Subcutaneous adipose tissue (tissue), 4 donors: ENCODE measurements around the gene HOXB5. TPM values are rescaled to one million over a fixed set of nuclear protein-coding genes. Genes with fewer than 3 reads are reported as not detected.

ENCODE experiments used
- CTCF ChIP-seq: fragments of 450-650 bp; IDR thresholded peaks from one replicate; pipeline ENCODE4 v1.5.1; 2016; ENCODE audit warnings: low read depth, mild to moderate bottlenecking, control low read depth, antibody characterized with exemption, moderate library complexity
- total RNA-seq, 4 donors: library from RNA; depleted of rRNA; stranded (reverse); fragments of >200 nt; gene quantifications; one replicate each; pipeline ENCODE4 v1.1.0, GENCODE V29; 2016

Gene HOXB5
- total RNA-seq, 4 donors from 2014 or later: 0.22 to 0.51 (median 0.35) TPM

GRCh38 chr17:48564188-48565021 lies 29.2 kb downstream of the HOXB5 start:
- TF ChIP-seq CTCF: no peak

GRCh38 chr17:48563867-48564187 lies 29.8 kb downstream of the HOXB5 start:
- TF ChIP-seq CTCF: no peak

- TF ChIP-seq CTCF: no peak
Measured at GRCh38 chr17:48563385-48563838, 30.2 kb downstream of the HOXB5 start.

- TF ChIP-seq CTCF: no peak
Measured at GRCh38 chr17:48562934-48563333, 30.6 kb downstream of the HOXB5 start.

GRCh38 chr17:48561884-48562810 lies 31.4 kb downstream of the HOXB5 start:
- no peak for TF ChIP-seq CTCF

GRCh38 chr17:48559840-48560817 lies 33.5 kb downstream of the HOXB5 start:
- TF ChIP-seq CTCF: no peak
